ENCODE measurements around the gene GABRB3.

Gene GABRB3

DNA sequence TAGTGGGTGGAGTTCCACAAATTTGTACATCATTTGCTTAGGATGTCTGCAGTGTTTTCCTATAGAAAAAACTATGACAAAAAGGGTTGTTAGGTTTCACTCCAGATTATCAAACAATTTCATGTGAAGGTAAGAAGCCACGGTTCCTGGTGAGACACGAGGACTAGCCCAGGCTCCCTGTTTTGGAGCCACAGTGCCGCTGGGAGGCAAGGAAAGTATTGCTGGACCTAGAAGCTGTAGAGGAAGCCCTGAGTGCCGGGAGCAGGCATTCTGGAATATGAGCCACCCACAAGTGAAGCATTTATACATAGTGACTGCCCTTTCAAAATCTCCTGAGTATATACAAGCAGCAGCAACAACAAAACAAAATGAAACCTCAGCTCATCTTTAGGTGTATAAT is 142.0 kb downstream of the GABRB3 start (continued):
- TF ChIP-seq, protein P1, sequence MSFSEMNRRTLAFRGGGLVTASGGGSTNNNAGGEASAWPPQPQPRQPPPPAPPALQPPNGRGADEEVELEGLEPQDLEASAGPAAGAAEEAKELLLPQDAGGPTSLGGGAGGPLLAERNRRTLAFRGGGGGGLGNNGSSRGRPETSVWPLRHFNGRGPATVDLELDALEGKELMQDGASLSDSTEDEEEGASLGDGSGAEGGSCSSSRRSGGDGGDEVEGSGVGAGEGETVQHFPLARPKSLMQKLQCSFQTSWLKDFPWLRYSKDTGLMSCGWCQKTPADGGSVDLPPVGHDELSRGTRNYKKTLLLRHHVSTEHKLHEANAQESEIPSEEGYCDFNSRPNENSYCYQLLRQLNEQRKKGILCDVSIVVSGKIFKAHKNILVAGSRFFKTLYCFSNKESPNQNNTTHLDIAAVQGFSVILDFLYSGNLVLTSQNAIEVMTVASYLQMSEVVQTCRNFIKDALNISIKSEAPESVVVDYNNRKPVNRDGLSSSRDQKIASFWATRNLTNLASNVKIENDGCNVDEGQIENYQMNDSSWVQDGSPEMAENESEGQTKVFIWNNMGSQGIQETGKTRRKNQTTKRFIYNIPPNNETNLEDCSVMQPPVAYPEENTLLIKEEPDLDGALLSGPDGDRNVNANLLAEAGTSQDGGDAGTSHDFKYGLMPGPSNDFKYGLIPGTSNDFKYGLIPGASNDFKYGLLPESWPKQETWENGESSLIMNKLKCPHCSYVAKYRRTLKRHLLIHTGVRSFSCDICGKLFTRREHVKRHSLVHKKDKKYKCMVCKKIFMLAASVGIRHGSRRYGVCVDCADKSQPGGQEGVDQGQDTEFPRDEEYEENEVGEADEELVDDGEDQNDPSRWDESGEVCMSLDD (tag by site-specific recombination; IDR thresholded peaks at IDR 0.05): no peak
- TF ChIP-seq ZNF274 (IDR thresholded peaks at IDR 0.05; ENCODE audit: low read length) (no peak), ZNF274 (tag by site-specific recombination; IDR thresholded peaks at IDR 0.05; ENCODE audit: borderline replicate concordance) (no peak), ZNF24 (tag by site-specific recombination; IDR thresholded peaks at IDR 0.05) (no peak), HOXA7 (CRISPR knock-in tag; IDR thresholded peaks at IDR 0.05; ENCODE audit: borderline replicate concordance) (no peak), ZNF202 (tag by site-specific recombination; IDR thresholded peaks at IDR 0.05; ENCODE audit: borderline replicate concordance) (no peak), GLI4 (tag by site-specific recombination; IDR thresholded peaks at IDR 0.05) (no peak)
- TF ChIP-seq, protein P2, sequence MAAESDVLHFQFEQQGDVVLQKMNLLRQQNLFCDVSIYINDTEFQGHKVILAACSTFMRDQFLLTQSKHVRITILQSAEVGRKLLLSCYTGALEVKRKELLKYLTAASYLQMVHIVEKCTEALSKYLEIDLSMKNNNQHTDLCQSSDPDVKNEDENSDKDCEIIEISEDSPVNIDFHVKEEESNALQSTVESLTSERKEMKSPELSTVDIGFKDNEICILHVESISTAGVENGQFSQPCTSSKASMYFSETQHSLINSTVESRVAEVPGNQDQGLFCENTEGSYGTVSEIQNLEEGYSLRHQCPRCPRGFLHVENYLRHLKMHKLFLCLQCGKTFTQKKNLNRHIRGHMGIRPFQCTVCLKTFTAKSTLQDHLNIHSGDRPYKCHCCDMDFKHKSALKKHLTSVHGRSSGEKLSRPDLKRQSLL (tag by site-specific recombination; IDR thresholded peaks at IDR 0.05): no peak
- TF ChIP-seq, protein P3, sequence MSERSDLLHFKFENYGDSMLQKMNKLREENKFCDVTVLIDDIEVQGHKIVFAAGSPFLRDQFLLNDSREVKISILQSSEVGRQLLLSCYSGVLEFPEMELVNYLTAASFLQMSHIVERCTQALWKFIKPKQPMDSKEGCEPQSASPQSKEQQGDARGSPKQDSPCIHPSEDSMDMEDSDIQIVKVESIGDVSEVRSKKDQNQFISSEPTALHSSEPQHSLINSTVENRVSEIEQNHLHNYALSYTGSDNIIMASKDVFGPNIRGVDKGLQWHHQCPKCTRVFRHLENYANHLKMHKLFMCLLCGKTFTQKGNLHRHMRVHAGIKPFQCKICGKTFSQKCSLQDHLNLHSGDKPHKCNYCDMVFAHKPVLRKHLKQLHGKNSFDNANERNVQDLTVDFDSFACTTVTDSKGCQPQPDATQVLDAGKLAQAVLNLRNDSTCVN (tag by site-specific recombination; optimal IDR thresholded peaks at IDR 0.05): no peak
- TF ChIP-seq, protein P4, sequence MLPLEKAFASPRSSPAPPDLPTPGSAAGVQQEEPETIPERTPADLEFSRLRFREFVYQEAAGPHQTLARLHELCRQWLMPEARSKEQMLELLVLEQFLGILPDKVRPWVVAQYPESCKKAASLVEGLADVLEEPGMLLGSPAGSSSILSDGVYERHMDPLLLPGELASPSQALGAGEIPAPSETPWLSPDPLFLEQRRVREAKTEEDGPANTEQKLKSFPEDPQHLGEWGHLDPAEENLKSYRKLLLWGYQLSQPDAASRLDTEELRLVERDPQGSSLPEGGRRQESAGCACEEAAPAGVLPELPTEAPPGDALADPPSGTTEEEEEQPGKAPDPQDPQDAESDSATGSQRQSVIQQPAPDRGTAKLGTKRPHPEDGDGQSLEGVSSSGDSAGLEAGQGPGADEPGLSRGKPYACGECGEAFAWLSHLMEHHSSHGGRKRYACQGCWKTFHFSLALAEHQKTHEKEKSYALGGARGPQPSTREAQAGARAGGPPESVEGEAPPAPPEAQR (tag by site-specific recombination; IDR thresholded peaks at IDR 0.05): no peak

DNA sequence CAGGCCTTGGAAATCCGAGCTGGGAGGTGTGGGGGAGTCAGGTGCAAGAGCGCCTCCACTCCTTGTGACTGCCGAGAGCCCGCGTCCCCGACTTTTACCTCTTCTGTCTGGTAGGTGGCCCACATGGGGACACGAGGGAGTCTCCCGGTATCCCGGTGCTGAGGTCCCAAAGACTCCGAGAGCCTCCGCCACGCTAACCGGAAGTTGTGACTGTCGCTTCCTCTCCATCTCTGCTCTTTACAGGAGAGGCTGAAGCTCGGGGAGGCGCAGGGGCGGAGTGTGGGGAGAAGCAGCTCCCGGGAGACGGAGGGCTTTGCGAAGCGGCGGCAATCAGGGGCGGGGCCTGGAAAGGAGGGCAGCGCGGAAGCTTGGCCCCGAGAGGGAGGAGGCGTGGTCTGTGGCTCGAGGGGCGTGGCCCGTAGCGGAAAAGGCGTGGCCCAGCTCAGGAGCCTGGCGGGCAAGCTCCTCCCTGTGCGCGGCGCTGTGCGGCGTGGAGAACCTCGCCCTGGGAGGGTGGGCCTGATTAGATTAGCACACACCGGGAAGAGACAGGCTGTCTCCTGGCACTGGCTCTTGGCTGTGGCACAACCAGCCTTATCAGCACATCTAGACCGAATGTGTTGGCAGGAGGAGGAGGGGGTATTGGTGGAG is 143.9 kb downstream of the GABRB3 start:
- Histone ChIP-seq H3K4me3 (ENCODE audit: low read depth, low read length) (no peak overlapping the region), H3K27ac (ENCODE audit: extremely low read depth, low read depth, low read length) (no peak overlapping the region)
- CTCF ChIA-PET: no interaction called here

More for the DNA sequence above, 143.9 kb downstream of the GABRB3 start:
- no peaks in the 10 kb centered on the region for H3K4me1 ChIP-seq (ENCODE audit: control insufficient read depth, insufficient read depth, low read length)
- no peaks in the 10 kb centered on the region for H3K9me3 ChIP-seq (ENCODE audit: control insufficient read depth, insufficient read depth, low read depth, low read length)
- no peak for TF ChIP-seq ZNF473 (tag by site-specific recombination; IDR thresholded peaks at IDR 0.05)
- TF ChIP-seq ZNF184 (tag by site-specific recombination; IDR thresholded peaks at IDR 0.05): no peak
- TF ChIP-seq ZNF843 (tag by site-specific recombination; IDR thresholded peaks at IDR 0.05): no peak
- TF ChIP-seq KLF16 (tag by site-specific recombination; IDR thresholded peaks at IDR 0.05): no peak
- TF ChIP-seq, protein P5, sequence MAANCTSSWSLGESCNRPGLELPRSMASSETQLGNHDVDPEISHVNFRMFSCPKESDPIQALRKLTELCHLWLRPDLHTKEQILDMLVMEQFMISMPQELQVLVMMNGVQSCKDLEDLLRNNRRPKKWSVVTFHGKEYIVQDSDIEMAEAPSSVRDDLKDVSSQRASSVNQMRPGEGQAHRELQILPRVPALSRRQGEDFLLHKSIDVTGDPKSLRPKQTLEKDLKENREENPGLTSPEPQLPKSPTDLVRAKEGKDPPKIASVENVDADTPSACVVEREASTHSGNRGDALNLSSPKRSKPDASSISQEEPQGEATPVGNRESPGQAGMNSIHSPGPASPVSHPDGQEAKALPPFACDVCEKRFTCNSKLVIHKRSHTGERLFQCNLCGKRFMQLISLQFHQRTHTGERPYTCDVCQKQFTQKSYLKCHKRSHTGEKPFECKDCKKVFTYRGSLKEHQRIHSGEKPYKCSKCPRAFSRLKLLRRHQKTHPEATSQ (tag by site-specific recombination; IDR thresholded peaks at IDR 0.05): no peak
- TF ChIP-seq, protein P6, sequence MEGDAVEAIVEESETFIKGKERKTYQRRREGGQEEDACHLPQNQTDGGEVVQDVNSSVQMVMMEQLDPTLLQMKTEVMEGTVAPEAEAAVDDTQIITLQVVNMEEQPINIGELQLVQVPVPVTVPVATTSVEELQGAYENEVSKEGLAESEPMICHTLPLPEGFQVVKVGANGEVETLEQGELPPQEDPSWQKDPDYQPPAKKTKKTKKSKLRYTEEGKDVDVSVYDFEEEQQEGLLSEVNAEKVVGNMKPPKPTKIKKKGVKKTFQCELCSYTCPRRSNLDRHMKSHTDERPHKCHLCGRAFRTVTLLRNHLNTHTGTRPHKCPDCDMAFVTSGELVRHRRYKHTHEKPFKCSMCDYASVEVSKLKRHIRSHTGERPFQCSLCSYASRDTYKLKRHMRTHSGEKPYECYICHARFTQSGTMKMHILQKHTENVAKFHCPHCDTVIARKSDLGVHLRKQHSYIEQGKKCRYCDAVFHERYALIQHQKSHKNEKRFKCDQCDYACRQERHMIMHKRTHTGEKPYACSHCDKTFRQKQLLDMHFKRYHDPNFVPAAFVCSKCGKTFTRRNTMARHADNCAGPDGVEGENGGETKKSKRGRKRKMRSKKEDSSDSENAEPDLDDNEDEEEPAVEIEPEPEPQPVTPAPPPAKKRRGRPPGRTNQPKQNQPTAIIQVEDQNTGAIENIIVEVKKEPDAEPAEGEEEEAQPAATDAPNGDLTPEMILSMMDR (tag by site-specific recombination; IDR thresholded peaks at IDR 0.05): no peak
- TF ChIP-seq ZNF623 (tag by site-specific recombination; IDR thresholded peaks at IDR 0.05): no peak
- no peak for TF ChIP-seq GLIS2 (tag by site-specific recombination; IDR thresholded peaks at IDR 0.05)
- TF ChIP-seq ZNF223 (tag by site-specific recombination; IDR thresholded peaks at IDR 0.05): no peak
- TF ChIP-seq WT1 (tag by site-specific recombination; IDR thresholded peaks at IDR 0.05): no peak
- TF ChIP-seq ZNF529 (tag by site-specific recombination; IDR thresholded peaks at IDR 0.05; ENCODE audit: insufficient replicate concordance): no peak
- no peak for TF ChIP-seq ZNF354C (tag by site-specific recombination; IDR thresholded peaks at IDR 0.05; ENCODE audit: borderline replicate concordance, low read depth)
- TF ChIP-seq SALL2 (tag by site-specific recombination; IDR thresholded peaks at IDR 0.05; ENCODE audit: borderline replicate concordance): no peak
- no peak for TF ChIP-seq ZNF76 (tag by site-specific recombination; IDR thresholded peaks at IDR 0.05; ENCODE audit: borderline replicate concordance, low read depth)
- TF ChIP-seq, protein P7, sequence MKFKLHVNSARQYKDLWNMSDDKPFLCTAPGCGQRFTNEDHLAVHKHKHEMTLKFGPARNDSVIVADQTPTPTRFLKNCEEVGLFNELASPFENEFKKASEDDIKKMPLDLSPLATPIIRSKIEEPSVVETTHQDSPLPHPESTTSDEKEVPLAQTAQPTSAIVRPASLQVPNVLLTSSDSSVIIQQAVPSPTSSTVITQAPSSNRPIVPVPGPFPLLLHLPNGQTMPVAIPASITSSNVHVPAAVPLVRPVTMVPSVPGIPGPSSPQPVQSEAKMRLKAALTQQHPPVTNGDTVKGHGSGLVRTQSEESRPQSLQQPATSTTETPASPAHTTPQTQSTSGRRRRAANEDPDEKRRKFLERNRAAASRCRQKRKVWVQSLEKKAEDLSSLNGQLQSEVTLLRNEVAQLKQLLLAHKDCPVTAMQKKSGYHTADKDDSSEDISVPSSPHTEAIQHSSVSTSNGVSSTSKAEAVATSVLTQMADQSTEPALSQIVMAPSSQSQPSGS (tag by site-specific recombination; IDR thresholded peaks at IDR 0.05; ENCODE audit: low read depth): no peak
- TF ChIP-seq RBAK (tag by site-specific recombination; IDR thresholded peaks at IDR 0.05): no peak
- POLR2A ChIA-PET: no interaction called here
- H3K36me3 ChIP-seq (ENCODE audit: control insufficient read depth in 2 of 2, insufficient read depth in 1 of 2, low read length in 2 of 2): no peaks in the 10 kb centered on the region

Measured in HEK293 (cell line).